GM12878 (cell line): ENCODE measurements around the gene PBRM1. TPM values are rescaled to one million over a fixed set of nuclear protein-coding genes. Genes with fewer than 3 reads are reported as not detected.

Experiments
- ATAC-seq: fragments of 200-7000 bp; cut with Tn5 transposase; 3 replicates; pipeline ENCODE4 v1.9.1; 2020; ENCODE audit warnings: mild to moderate bottlenecking, moderate library complexity
- BruUV-seq: library from RNA; stranded (reverse); fragments of 400-500 nt; replicated peaks from 2 replicates; lab custom pipeline; 2021; lab: Mats Ljungman, UMichigan
- CTCF ChIA-PET: fragments of 300-600 bp; sonication (Branson Sonifier 250); formaldehyde crosslinking; extraction: SDS; loops from one replicate; lab custom pipeline; 2021; ENCODE audit warnings: inconsistent platforms; lab: Yijun Ruan, JAX
- POLR2A ChIA-PET: fragments of 350-600 bp; formaldehyde crosslinking; extraction: SDS; loops from one replicate; lab custom pipeline; 2021; ENCODE audit warnings: inconsistent platforms; lab: Charles Lee
- RAD21 ChIA-PET: fragments of 300-600 bp; sonication (Branson Sonifier 250); formaldehyde crosslinking; loops from one replicate; lab custom pipeline; 2023; ENCODE audit warnings: antibody characterized with exemption; ENCODE audit not compliant: unreplicated experiment; lab: Charles Lee
- SMC1A ChIA-PET: fragments of 300-600 bp; sonication (Branson Sonifier 250); formaldehyde crosslinking; loops from one replicate; lab custom pipeline; 2023; ENCODE audit not compliant: unreplicated experiment, uncharacterized antibody; lab: Charles Lee
- DNase-seq: peaks from one replicate; pipeline ENCODE4 v3.0.0-alpha.2; 2011; ENCODE audit warnings: low read depth, low spot score
- FAIRE-seq: peaks from 3 replicates; lab custom pipeline; 2011; peaks lifted over from hg19 to GRCh38; lab: Jason Lieb, UNC
- H2AFZ ChIP-seq: 2 replicates; pipeline ENCODE4 v1.6.0; 2011; ENCODE audit warnings: low read depth, low read length, control low read depth; ENCODE audit not compliant: control insufficient read depth
- H3K27ac ChIP-seq: 2 replicates; pipeline ENCODE4 v1.5.1; 2011; ENCODE audit warnings: control low read depth; ENCODE audit not compliant: control insufficient read depth, insufficient read depth
- H3K27me3 ChIP-seq, 2 experiments: replicated peaks in 1 of 2; 2 replicates each; pipeline versions ENCODE4 v1.6.0 to v1.6.1; 2011; ENCODE audit warnings: low read length in 1 of 2; ENCODE audit not compliant: control insufficient read depth in 2 of 2, insufficient read depth in 2 of 2
- H3K36me3 ChIP-seq, 2 experiments: 2 replicates each; pipeline ENCODE4 v1.5.1; 2011; ENCODE audit warnings: low read length in 1 of 2; ENCODE audit not compliant: control insufficient read depth in 2 of 2, insufficient read depth in 2 of 2
- H3K4me1 ChIP-seq: 2 replicates; pipeline ENCODE4 v1.6.1; 2011; ENCODE audit warnings: mild to moderate bottlenecking, low read length, moderate library complexity, mixed read lengths; ENCODE audit not compliant: control insufficient read depth, insufficient read depth
- H3K4me2 ChIP-seq: 2 replicates; pipeline ENCODE4 v1.6.0; 2011; ENCODE audit warnings: control low read depth; ENCODE audit not compliant: control insufficient read depth, insufficient read depth
- H3K4me3 ChIP-seq: fragments of 200-600 bp; sonication (generic); 2 replicates; pipeline ENCODE4 v1.5.1; 2016
- H3K79me2 ChIP-seq: 2 replicates; pipeline ENCODE4 v1.6.0; 2011; ENCODE audit warnings: low read length; ENCODE audit not compliant: control insufficient read depth, insufficient read depth
- H3K9ac ChIP-seq: 2 replicates; pipeline ENCODE4 v1.8.0; 2011; ENCODE audit warnings: low read length, control low read depth, mixed read lengths; ENCODE audit not compliant: control insufficient read depth, insufficient read depth
- H3K9me3 ChIP-seq: replicated peaks from 3 replicates; pipeline ENCODE4 v1.5.1; 2011; ENCODE audit warnings: mild to moderate bottlenecking, low read length; ENCODE audit not compliant: control insufficient read depth, insufficient read depth
- H4K20me1 ChIP-seq: 2 replicates; pipeline ENCODE4 v1.6.0; 2011; ENCODE audit not compliant: control insufficient read depth, insufficient read depth
- BHLHE40 ChIP-seq, 2 experiments: fragments of 450-650 bp in 1 of 2; IDR thresholded peaks; 2 replicates each; pipeline ENCODE4 v1.6.1; 2011 to 2017; ENCODE audit warnings: low read depth in 2 of 2, borderline replicate concordance in 1 of 2, improper control_type of control experiment in 1 of 2, low read length in 1 of 2, mild to moderate bottlenecking in 1 of 2
- CHD4 ChIP-seq: fragments of 200-600 bp; sonication (generic); IDR thresholded peaks from 2 replicates; pipeline ENCODE4 v1.6.1; 2016; ENCODE audit warnings: mild to moderate bottlenecking
- CREB1 ChIP-seq: IDR thresholded peaks from 2 replicates; pipeline ENCODE4 v1.6.1; 2012; ENCODE audit warnings: low read depth, mild to moderate bottlenecking, inconsistent platforms
- CREM ChIP-seq: IDR thresholded peaks from 2 replicates; pipeline ENCODE4 v1.6.1; 2014; ENCODE audit warnings: antibody characterized with exemption, low read depth
- EGR1 ChIP-seq, 2 experiments: IDR thresholded peaks; 1 replicate in 1 of 2; 2 replicates in 1 of 2; pipeline ENCODE4 v1.6.1; 2011 to 2012; ENCODE audit warnings: low read depth in 2 of 2, low read length in 2 of 2, borderline replicate concordance in 1 of 2, mild to moderate bottlenecking in 1 of 2, moderate library complexity in 1 of 2
- HDAC6 ChIP-seq: fragments of 200-600 bp; sonication (generic); IDR thresholded peaks from one replicate; pipeline ENCODE4 v1.8.0; 2017; ENCODE audit warnings: antibody characterized with exemption; ENCODE audit not compliant: unreplicated experiment
- MEF2A ChIP-seq: IDR thresholded peaks from 2 replicates; pipeline ENCODE4 v1.6.1; 2011; ENCODE audit warnings: low read depth, mild to moderate bottlenecking, low read length, moderate library complexity; ENCODE audit not compliant: insufficient read depth
- NBN ChIP-seq: fragments of 450-650 bp; IDR thresholded peaks from 2 replicates; pipeline ENCODE4 v1.6.1; 2016
- NR2C2 ChIP-seq: IDR thresholded peaks from 2 replicates; pipeline ENCODE4 v1.6.1; 2011; ENCODE audit warnings: borderline replicate concordance, low read depth; ENCODE audit not compliant: control insufficient read depth, insufficient read length
- POLR2AphosphoS5 ChIP-seq: IDR thresholded peaks from 2 replicates; pipeline ENCODE4 v1.6.1; 2011; ENCODE audit warnings: mild to moderate bottlenecking, low read length, inconsistent platforms
- RAD51 ChIP-seq: fragments of 450-650 bp; IDR thresholded peaks from 2 replicates; pipeline ENCODE4 v1.6.1; 2016; ENCODE audit warnings: moderate library complexity, mild to moderate bottlenecking, inconsistent platforms
- RB1 ChIP-seq: fragments of 450-650 bp; formaldehyde crosslinking; IDR thresholded peaks from 2 replicates; pipeline ENCODE4 v1.6.1; 2017; ENCODE audit warnings: mild to moderate bottlenecking, borderline replicate concordance
- RFX5 ChIP-seq: IDR thresholded peaks from 2 replicates; pipeline ENCODE4 v1.6.1; 2011; ENCODE audit warnings: low read depth, low read length, improper control_type of control experiment
- TCF12 ChIP-seq: IDR thresholded peaks from 2 replicates; pipeline ENCODE4 v1.6.1; 2011; ENCODE audit warnings: low read depth, mild to moderate bottlenecking, low read length
- WGBS: methylation state at CpG from one replicate; pipeline ENCODE4 v1.1.6; 2016; ENCODE audit warnings: low lambda C conversion rate; ENCODE audit not compliant: insufficient replicate concordance, insufficient coverage; ENCODE audit errors: missing lambda C conversion rate; 5-methylcytosine and 5-hydroxymethylcytosine counted together
- in situ Hi-C: fragments of 300-500 bp; cut with MboI; formaldehyde crosslinking; loops from 9 replicates; pipeline ENCODE4 v1.14.3; 2018; ENCODE audit warnings: mixed read lengths
- intact Hi-C: fragments of 100-400 bp; cut with micrococcal nuclease; formaldehyde crosslinking; loops from one replicate; pipeline ENCODE4 v1.14.2; 2022; ENCODE audit not compliant: unreplicated experiment
- polyA plus RNA-seq, 11 experiments: library from polyadenylated mRNA; depleted of rRNA in 4 of 11; unstranded in 6 of 11; stranded (reverse) in 5 of 11; fragments of >200 nt; fragmentation: Nextera tagmentation in 4 of 11; fragmentation: Illumina TruSeq in 1 of 11; extraction: Ambion mirVana in 4 of 11; extraction: Trizol in 1 of 11; gene quantifications; 1 replicate in 1 of 11; 2 replicates in 10 of 11; pipeline versions ENCODE4 v1.2.1 to v1.2.3, GENCODE V29; 2011 to 2016; ENCODE audit warnings: inconsistent platforms in 2 of 11, missing spikeins in 2 of 11, low read depth in 1 of 11
- total RNA-seq, 4 experiments: library from RNA; depleted of rRNA in 3 of 4; stranded (reverse); fragments of >200 nt in 3 of 4; fragmentation: Illumina TruSeq in 1 of 4; extraction: Trizol in 1 of 4; gene quantifications; 2 replicates each; pipeline versions ENCODE4 v1.2.1 to v1.2.3, GENCODE V29; 2013 to 2021
- TF ChIP-seq, protein P1 (sequence below): fragments of 450-650 bp; IDR thresholded peaks from 2 replicates; pipeline ENCODE4 v1.6.1; 2016; ENCODE audit warnings: mild to moderate bottlenecking
- TF ChIP-seq, protein P2 (sequence below): fragments of 450-650 bp; IDR thresholded peaks from 2 replicates; pipeline ENCODE4 v1.6.1; 2016; ENCODE audit warnings: mild to moderate bottlenecking
- TF ChIP-seq, protein P3 (sequence below): fragments of 450-650 bp; IDR thresholded peaks from 2 replicates; pipeline ENCODE4 v1.6.1; 2016; ENCODE audit warnings: mild to moderate bottlenecking, moderate library complexity, borderline replicate concordance

PBRM1 gene
- total and polyA plus RNA-seq, 10 of the 15 experiments (the other 5 are each of a cell fraction or from before 2014, with no cell fraction given) = 8.9 to 88.9 (median 39.3) TPM

DNA sequence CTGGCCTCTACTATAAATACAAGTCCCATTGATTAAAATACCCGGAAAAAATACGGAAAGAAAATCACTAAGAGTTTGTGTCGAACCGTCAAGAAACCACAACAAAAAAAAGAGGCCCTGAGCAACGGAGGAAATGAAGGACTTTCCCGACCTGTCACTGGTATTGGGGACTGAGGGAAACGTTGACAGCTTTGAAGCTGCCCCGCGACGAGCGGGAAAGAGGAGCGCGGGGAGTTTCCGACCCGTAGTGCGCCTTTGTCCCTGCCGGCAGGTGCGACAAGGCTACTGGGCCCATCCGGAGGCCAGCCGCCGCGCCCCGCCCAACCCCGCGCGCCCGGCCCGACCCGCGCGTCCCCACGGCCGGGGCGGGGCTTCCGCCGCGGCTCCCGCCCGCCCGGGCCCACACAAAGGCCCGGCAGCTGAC is 416 bp downstream of the PBRM1 start:
- FAIRE-seq (no peak), ATAC-seq (peak; percentile 83), DNase-seq (no peak)
- intact Hi-C loops (loop anchor here (1.0 to 10.0 kb wide), 2 partner anchors 14 to 230 kb away; partner anchors contain the start of genes NISCH and TNNC1), in situ Hi-C loops (no loop called here)
- no TSS peak for BruUV-seq
- Histone ChIP-seq H3K4me1 (peaks cover 33% of the 10 kb centered on the region), H3K4me3 (peak overlapping the region; percentile 79), H3K36me3 (peaks cover 8 to 31% of the 10 kb centered on the region in 2 experiments), H3K79me2 (peaks cover 93% of the 10 kb centered on the region), H2AFZ (peak overlapping the region; percentile 67), H3K4me2 (peak overlapping the region; percentile 83; the same call in 1 of the 2 replicates), H3K27me3 (no peaks in the 10 kb centered on the region), H3K9ac (peak overlapping the region; percentile 98), H4K20me1 (no peaks in the 10 kb centered on the region), H3K9me3 (no peaks in the 10 kb centered on the region), H3K27ac (peak overlapping the region; percentile 90)
- 0% methylated on average over 17 of the region's 41 CpGs for WGBS
- CTCF ChIA-PET = no interaction called here
- RAD21 ChIA-PET = interaction anchor here (1.0 to 1.7 kb wide), 3 partner anchors 11 to 149 kb away, joined by 3 to 6 read pairs (median 3); partner anchors contain the start of gene UQCC5
- SMC1A ChIA-PET = interaction anchor here (1.0 to 1.9 kb wide), 3 partner anchors 10 to 22 kb away, joined by 4 to 8 read pairs (median 4); no protein-coding TSS in a partner anchor
- POLR2A ChIA-PET = interaction anchor here (0.5 to 4.1 kb wide), 7 partner anchors 11 to 149 kb away, joined by 3 to 20 read pairs (median 4); partner anchors contain the start of genes GLT8D1, NEK4, SPCS1 and UQCC5
- TF ChIP-seq CREM (0 out of 2 replicates have a peak, but pooled peaks have one; percentile 37), EGR1 (IDR thresholded peaks at IDR 0.05; ENCODE audit: borderline replicate concordance in 1 of 2, low read depth in 2 of 2, low read length in 2 of 2) (peak in 1 of 2 experiments; percentile 7; a peak in 1 of 3 replicates), RFX5 (no peak), POLR2AphosphoS5 (peak; percentile 38; the same call in 1 of the 2 replicates), CREB1 (0 out of 2 replicates have a peak, but pooled peaks have one; percentile 54), BHLHE40 (IDR thresholded peaks at IDR 0.05; ENCODE audit: borderline replicate concordance in 1 of 2, low read depth in 2 of 2, low read length in 1 of 2) (0 out of 4 replicates have a peak, but pooled peaks of 1 of the 2 experiments have one; percentile 26), NR2C2 (no peak), HDAC6 (peak; percentile 12), NBN (peak; percentile 12), RB1 (peak; percentile 42; the same call in 1 of the 2 replicates), MEF2A (no peak), CHD4 (no peak), RAD51 (no peak), TCF12 (peak; percentile 78)
- TF ChIP-seq, protein P1, sequence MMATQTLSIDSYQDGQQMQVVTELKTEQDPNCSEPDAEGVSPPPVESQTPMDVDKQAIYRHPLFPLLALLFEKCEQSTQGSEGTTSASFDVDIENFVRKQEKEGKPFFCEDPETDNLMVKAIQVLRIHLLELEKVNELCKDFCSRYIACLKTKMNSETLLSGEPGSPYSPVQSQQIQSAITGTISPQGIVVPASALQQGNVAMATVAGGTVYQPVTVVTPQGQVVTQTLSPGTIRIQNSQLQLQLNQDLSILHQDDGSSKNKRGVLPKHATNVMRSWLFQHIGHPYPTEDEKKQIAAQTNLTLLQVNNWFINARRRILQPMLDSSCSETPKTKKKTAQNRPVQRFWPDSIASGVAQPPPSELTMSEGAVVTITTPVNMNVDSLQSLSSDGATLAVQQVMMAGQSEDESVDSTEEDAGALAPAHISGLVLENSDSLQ = peak; percentile 39; the same call in 1 of the 2 replicates
- TF ChIP-seq, protein P2, sequence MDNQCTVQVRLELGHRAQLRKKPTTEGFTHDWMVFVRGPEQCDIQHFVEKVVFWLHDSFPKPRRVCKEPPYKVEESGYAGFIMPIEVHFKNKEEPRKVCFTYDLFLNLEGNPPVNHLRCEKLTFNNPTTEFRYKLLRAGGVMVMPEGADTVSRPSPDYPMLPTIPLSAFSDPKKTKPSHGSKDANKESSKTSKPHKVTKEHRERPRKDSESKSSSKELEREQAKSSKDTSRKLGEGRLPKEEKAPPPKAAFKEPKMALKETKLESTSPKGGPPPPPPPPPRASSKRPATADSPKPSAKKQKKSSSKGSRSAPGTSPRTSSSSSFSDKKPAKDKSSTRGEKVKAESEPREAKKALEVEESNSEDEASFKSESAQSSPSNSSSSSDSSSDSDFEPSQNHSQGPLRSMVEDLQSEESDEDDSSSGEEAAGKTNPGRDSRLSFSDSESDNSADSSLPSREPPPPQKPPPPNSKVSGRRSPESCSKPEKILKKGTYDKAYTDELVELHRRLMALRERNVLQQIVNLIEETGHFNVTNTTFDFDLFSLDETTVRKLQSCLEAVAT = peak; percentile 76
- TF ChIP-seq, protein P3, sequence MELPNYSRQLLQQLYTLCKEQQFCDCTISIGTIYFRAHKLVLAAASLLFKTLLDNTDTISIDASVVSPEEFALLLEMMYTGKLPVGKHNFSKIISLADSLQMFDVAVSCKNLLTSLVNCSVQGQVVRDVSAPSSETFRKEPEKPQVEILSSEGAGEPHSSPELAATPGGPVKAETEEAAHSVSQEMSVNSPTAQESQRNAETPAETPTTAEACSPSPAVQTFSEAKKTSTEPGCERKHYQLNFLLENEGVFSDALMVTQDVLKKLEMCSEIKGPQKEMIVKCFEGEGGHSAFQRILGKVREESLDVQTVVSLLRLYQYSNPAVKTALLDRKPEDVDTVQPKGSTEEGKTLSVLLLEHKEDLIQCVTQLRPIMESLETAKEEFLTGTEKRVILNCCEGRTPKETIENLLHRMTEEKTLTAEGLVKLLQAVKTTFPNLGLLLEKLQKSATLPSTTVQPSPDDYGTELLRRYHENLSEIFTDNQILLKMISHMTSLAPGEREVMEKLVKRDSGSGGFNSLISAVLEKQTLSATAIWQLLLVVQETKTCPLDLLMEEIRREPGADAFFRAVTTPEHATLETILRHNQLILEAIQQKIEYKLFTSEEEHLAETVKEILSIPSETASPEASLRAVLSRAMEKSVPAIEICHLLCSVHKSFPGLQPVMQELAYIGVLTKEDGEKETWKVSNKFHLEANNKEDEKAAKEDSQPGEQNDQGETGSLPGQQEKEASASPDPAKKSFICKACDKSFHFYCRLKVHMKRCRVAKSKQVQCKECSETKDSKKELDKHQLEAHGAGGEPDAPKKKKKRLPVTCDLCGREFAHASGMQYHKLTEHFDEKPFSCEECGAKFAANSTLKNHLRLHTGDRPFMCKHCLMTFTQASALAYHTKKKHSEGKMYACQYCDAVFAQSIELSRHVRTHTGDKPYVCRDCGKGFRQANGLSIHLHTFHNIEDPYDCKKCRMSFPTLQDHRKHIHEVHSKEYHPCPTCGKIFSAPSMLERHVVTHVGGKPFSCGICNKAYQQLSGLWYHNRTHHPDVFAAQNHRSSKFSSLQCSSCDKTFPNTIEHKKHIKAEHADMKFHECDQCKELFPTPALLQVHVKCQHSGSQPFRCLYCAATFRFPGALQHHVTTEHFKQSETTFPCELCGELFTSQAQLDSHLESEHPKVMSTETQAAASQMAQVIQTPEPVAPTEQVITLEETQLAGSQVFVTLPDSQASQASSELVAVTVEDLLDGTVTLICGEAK = peak; percentile 47; the same call in 1 of the 2 replicates
